ENCODE results near the gene UFD1. TPM values are rescaled to one million over a fixed set of nuclear protein-coding genes. Genes with fewer than 3 reads are reported as not detected.

Gene UFD1
- polyA plus RNA-seq, 3 donors = 57.0 to 82.5 (median 68.5) TPM

- no peak overlapping the region for H3K4me3 ChIP-seq (replicated peaks in 1 of 3; ENCODE audit: low read depth in 2 of 3, low read length in 3 of 3)
- TF ChIP-seq, protein P1, sequence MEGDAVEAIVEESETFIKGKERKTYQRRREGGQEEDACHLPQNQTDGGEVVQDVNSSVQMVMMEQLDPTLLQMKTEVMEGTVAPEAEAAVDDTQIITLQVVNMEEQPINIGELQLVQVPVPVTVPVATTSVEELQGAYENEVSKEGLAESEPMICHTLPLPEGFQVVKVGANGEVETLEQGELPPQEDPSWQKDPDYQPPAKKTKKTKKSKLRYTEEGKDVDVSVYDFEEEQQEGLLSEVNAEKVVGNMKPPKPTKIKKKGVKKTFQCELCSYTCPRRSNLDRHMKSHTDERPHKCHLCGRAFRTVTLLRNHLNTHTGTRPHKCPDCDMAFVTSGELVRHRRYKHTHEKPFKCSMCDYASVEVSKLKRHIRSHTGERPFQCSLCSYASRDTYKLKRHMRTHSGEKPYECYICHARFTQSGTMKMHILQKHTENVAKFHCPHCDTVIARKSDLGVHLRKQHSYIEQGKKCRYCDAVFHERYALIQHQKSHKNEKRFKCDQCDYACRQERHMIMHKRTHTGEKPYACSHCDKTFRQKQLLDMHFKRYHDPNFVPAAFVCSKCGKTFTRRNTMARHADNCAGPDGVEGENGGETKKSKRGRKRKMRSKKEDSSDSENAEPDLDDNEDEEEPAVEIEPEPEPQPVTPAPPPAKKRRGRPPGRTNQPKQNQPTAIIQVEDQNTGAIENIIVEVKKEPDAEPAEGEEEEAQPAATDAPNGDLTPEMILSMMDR (IDR thresholded peaks at IDR 0.05) = no peak
- no peak overlapping the region for H3K27ac ChIP-seq (ENCODE audit: low read depth in 1 of 2, low read length in 2 of 2)
- H3K4me1 ChIP-seq (ENCODE audit: control insufficient read depth in 1 of 2, insufficient read depth in 2 of 2, low read length in 2 of 2) = peaks cover 22 to 25% of the 10 kb centered on the region in 2 donors
- no peak overlapping the region for H3K4me2 ChIP-seq (replicated peaks; ENCODE audit: extremely low read depth, low read length, poor library complexity, severe bottlenecking)
- no peak overlapping the region for H2AFZ ChIP-seq (ENCODE audit: insufficient read depth, low read depth, low read length, poor library complexity, severe bottlenecking)
- Mint-ChIP-seq H3K9me3 (peaks cover 0 to 1% (median 0%) of the 10 kb centered on the region in 7 donors), H3K4me3 (no peak overlapping the region), H3K27me3 (ENCODE audit: low read depth in 3 of 3) (no peaks in the 10 kb centered on the region), H3K4me1 (peaks cover 22% of the 10 kb centered on the region), H3K27ac (peak overlapping the region in 1 of 7 donors; percentile 15), H3K36me3 (peaks cover 15 to 29% of the 10 kb centered on the region in 2 donors)
- DNase-seq = no peak
- peaks cover 16% of the 10 kb centered on the region for H4K20me1 ChIP-seq (ENCODE audit: insufficient read depth, low read length)
- peaks cover 4 to 25% of the 10 kb centered on the region in 2 donors for H3K36me3 ChIP-seq (replicated peaks in 1 of 2; ENCODE audit: control insufficient read depth in 1 of 2, insufficient read depth in 2 of 2, low read length in 2 of 2)
- H3K9ac ChIP-seq (ENCODE audit: insufficient read depth, low read length, poor library complexity, severe bottlenecking) = no peak overlapping the region
- intact Hi-C loops (cut with micrococcal nuclease) = no loop called here
- peaks cover 34% of the 10 kb centered on the region for H3K79me2 ChIP-seq (ENCODE audit: insufficient read depth, low read length)
- H3K9me3 ChIP-seq (replicated peaks in 1 of 2; ENCODE audit: control insufficient read depth in 1 of 2, insufficient read depth in 1 of 2, low read length in 2 of 2) = no peaks in the 10 kb centered on the region
- 96% methylated on average over 6 of the region's 9 CpGs for WGBS (ENCODE audit: insufficient coverage)
- no peaks in the 10 kb centered on the region for H3K27me3 ChIP-seq (ENCODE audit: control insufficient read depth in 2 of 2, insufficient read depth in 2 of 2, low read length in 2 of 2)
These were observed 3.3 kb upstream of the UFD1 start for GRCh38 chr22:19482297-19482696.

DNA sequence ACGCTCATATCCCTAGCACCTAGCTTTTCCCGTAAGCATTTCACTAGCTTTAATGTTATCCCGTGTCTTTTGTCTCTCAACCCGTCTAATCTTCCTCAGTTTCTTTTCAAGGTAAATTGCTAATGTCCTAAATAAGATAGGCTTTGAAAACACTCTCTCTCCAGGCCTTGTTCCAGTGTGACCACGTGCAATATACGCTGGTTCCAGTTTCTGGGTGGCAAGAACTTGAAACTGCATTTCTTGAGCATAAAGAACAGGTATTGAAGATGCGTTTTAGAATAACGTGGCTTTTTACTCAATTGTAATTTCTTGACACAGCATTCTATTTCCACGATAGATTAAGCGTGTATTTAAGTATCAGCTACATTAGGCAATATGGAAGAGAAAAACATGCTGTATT, 1.8 kb upstream of the UFD1 start:
- H3K9me3 Mint-ChIP-seq = peaks cover 0 to 1% (median 0%) of the 10 kb centered on the region in 7 donors
- intact Hi-C loops (cut with micrococcal nuclease) = no loop called here
- H3K4me3 ChIP-seq (replicated peaks in 1 of 3; ENCODE audit: low read depth in 2 of 3, low read length in 3 of 3) = no peak overlapping the region
- H3K4me3 Mint-ChIP-seq = no peak overlapping the region
- H3K79me2 ChIP-seq (ENCODE audit: insufficient read depth, low read length) = peaks cover 47% of the 10 kb centered on the region
- H3K27ac ChIP-seq (ENCODE audit: low read depth in 1 of 2, low read length in 2 of 2) = no peak overlapping the region
- no peaks in the 10 kb centered on the region for H3K27me3 Mint-ChIP-seq (ENCODE audit: low read depth in 3 of 3)
- H3K27me3 ChIP-seq (ENCODE audit: control insufficient read depth in 2 of 2, insufficient read depth in 2 of 2, low read length in 2 of 2) = no peaks in the 10 kb centered on the region
- H2AFZ ChIP-seq (ENCODE audit: insufficient read depth, low read depth, low read length, poor library complexity, severe bottlenecking) = no peak overlapping the region
- peak overlapping the region in 1 of 7 donors; percentile 5 for H3K27ac Mint-ChIP-seq
- H3K4me2 ChIP-seq (replicated peaks; ENCODE audit: extremely low read depth, low read length, poor library complexity, severe bottlenecking) = no peak overlapping the region
- peaks cover 26% of the 10 kb centered on the region for H4K20me1 ChIP-seq (ENCODE audit: insufficient read depth, low read length)
- H3K36me3 Mint-ChIP-seq = peaks cover 14 to 25% of the 10 kb centered on the region in 2 donors
- H3K4me1 ChIP-seq (ENCODE audit: control insufficient read depth in 1 of 2, insufficient read depth in 2 of 2, low read length in 2 of 2) = peaks cover 22 to 28% of the 10 kb centered on the region in 2 donors
- peaks cover 27% of the 10 kb centered on the region for H3K4me1 Mint-ChIP-seq
- no peak overlapping the region for H3K9ac ChIP-seq (ENCODE audit: insufficient read depth, low read length, poor library complexity, severe bottlenecking)
- TF ChIP-seq, protein P1 (IDR thresholded peaks at IDR 0.05) = no peak
- peaks cover 4 to 27% of the 10 kb centered on the region in 2 donors for H3K36me3 ChIP-seq (replicated peaks in 1 of 2; ENCODE audit: control insufficient read depth in 1 of 2, insufficient read depth in 2 of 2, low read length in 2 of 2)
- DNase-seq = no peak
- no peaks in the 10 kb centered on the region for H3K9me3 ChIP-seq (replicated peaks in 1 of 2; ENCODE audit: control insufficient read depth in 1 of 2, insufficient read depth in 1 of 2, low read length in 2 of 2)
- 83% methylated on average over 7 of the region's 10 CpGs for WGBS (ENCODE audit: insufficient coverage)

Measured in CD14-positive monocyte (primary cell).